ENCODE data around the gene MX2.
"Not testable (repeated sequence)": the region's sequence is repeated elsewhere in the genome, so short reads cannot be mapped to it uniquely, and the experiment has no call there.

MX2 gene, protein sequence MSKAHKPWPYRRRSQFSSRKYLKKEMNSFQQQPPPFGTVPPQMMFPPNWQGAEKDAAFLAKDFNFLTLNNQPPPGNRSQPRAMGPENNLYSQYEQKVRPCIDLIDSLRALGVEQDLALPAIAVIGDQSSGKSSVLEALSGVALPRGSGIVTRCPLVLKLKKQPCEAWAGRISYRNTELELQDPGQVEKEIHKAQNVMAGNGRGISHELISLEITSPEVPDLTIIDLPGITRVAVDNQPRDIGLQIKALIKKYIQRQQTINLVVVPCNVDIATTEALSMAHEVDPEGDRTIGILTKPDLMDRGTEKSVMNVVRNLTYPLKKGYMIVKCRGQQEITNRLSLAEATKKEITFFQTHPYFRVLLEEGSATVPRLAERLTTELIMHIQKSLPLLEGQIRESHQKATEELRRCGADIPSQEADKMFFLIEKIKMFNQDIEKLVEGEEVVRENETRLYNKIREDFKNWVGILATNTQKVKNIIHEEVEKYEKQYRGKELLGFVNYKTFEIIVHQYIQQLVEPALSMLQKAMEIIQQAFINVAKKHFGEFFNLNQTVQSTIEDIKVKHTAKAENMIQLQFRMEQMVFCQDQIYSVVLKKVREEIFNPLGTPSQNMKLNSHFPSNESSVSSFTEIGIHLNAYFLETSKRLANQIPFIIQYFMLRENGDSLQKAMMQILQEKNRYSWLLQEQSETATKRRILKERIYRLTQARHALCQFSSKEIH

GRCh38 chr21:41361786-41362604 lies at the start of gene MX2:
Gene MX2, plus strand, starts transcription at chr21:41362027. Its CDS starts 14,880 bp downstream, at chr21:41376907.
- TF ChIP-seq EZH2phosphoT487 (IDR thresholded peaks at IDR 0.05; ENCODE audit: borderline replicate concordance, low read length) (no peak), CTCF (IDR thresholded peaks at IDR 0.05; ENCODE audit: low read depth, low read length, poor library complexity, severe bottlenecking) (no peak)
- H3K27me3 ChIP-seq (ENCODE audit: control insufficient read depth, low read length): peaks cover 14% of the 10 kb centered on the region
- peaks cover 17% of the 10 kb centered on the region for H3K4me1 ChIP-seq (ENCODE audit: control insufficient read depth, low read length)
- peak within 1 kb of the TSS; percentile 41 for H3K4me2 ChIP-seq (ENCODE audit: low read length)
- H3K4me3 ChIP-seq (ENCODE audit: low read length): peak within 1 kb of the TSS; percentile 8; the same call in 1 of the 2 replicates
- no peaks in the 10 kb centered on the region for H3K9me3 ChIP-seq (ENCODE audit: control insufficient read depth, insufficient read depth, low read length)
- no peaks in the 10 kb centered on the region for H3K9me2 ChIP-seq (replicated peaks; ENCODE audit: control insufficient read depth, low read length)
- no peaks in the 10 kb centered on the region for H3K36me3 ChIP-seq (ENCODE audit: control insufficient read depth, low read length)
- no peaks in the 10 kb centered on the region for H3K79me2 ChIP-seq (ENCODE audit: control insufficient read depth, low read length)
- no peaks in the 10 kb centered on the region for H4K20me1 ChIP-seq (ENCODE audit: control insufficient read depth, insufficient read depth, low read depth, low read length)
- H3F3A ChIP-seq (ENCODE audit: control insufficient read depth, insufficient read depth): no peaks in the 10 kb centered on the region
- H3K27ac ChIP-seq (ENCODE audit: low read depth, low read length): no peak within 1 kb of the TSS

GRCh38 chr21:41313285-41314164 lies 48.3 kb upstream of the MX2 start:
- H3F3A ChIP-seq (ENCODE audit: control insufficient read depth, insufficient read depth); H3K4me3 ChIP-seq (ENCODE audit: low read length); H3K4me1 ChIP-seq (ENCODE audit: control insufficient read depth, low read length); H3K9me3 ChIP-seq (ENCODE audit: control insufficient read depth, insufficient read depth, low read length); H3K27ac ChIP-seq (ENCODE audit: low read depth, low read length); H3K4me2 ChIP-seq (ENCODE audit: low read length); H3K36me3 ChIP-seq (ENCODE audit: control insufficient read depth, low read length); H3K9me2 ChIP-seq (replicated peaks; ENCODE audit: control insufficient read depth, low read length); H3K27me3 ChIP-seq (ENCODE audit: control insufficient read depth, low read length); H3K79me2 ChIP-seq (ENCODE audit: control insufficient read depth, low read length); H4K20me1 ChIP-seq (ENCODE audit: control insufficient read depth, insufficient read depth, low read depth, low read length): not testable (repeated sequence)

GRCh38 chr21:41315726-41316125 lies 46.1 kb upstream of the MX2 start:
- H3K4me1 ChIP-seq (ENCODE audit: control insufficient read depth, low read length): peaks cover 1% of the 10 kb centered on the region
- no peak overlapping the region for H3K4me3 ChIP-seq (ENCODE audit: low read length)
- H3K9me2 ChIP-seq (replicated peaks; ENCODE audit: control insufficient read depth, low read length): no peaks in the 10 kb centered on the region
- H4K20me1 ChIP-seq (ENCODE audit: control insufficient read depth, insufficient read depth, low read depth, low read length): no peaks in the 10 kb centered on the region
- H3F3A ChIP-seq (ENCODE audit: control insufficient read depth, insufficient read depth): no peaks in the 10 kb centered on the region
- H3K27me3 ChIP-seq (ENCODE audit: control insufficient read depth, low read length): no peaks in the 10 kb centered on the region
- no peaks in the 10 kb centered on the region for H3K79me2 ChIP-seq (ENCODE audit: control insufficient read depth, low read length)
- no peaks in the 10 kb centered on the region for H3K36me3 ChIP-seq (ENCODE audit: control insufficient read depth, low read length)
- no peak for TF ChIP-seq CTCF (IDR thresholded peaks at IDR 0.05; ENCODE audit: low read depth, low read length, poor library complexity, severe bottlenecking)
- no peak for TF ChIP-seq EZH2phosphoT487 (IDR thresholded peaks at IDR 0.05; ENCODE audit: borderline replicate concordance, low read length)
- no peak overlapping the region for H3K4me2 ChIP-seq (ENCODE audit: low read length)
- no peak overlapping the region for H3K27ac ChIP-seq (ENCODE audit: low read depth, low read length)
- no peaks in the 10 kb centered on the region for H3K9me3 ChIP-seq (ENCODE audit: control insufficient read depth, insufficient read depth, low read length)

Data from DOHH2 (cell line).